B cell (primary cell): Measurements from ENCODE around the gene SLC24A3. TPM values are rescaled to one million over a fixed set of nuclear protein-coding genes. Genes with fewer than 3 reads are reported as not detected.

Experiments used
- ATAC-seq: fragments of 200-7000 bp; cut with Tn5 transposase; one replicate; pipeline ENCODE4 v1.10.0; 2021; ENCODE audit warnings: low read depth, mild to moderate bottlenecking, moderate number of reproducible peaks, moderate library complexity
- CTCF ChIA-PET: fragments of 350-600 bp; sonication (Branson Sonifier 250); formaldehyde crosslinking; loops from one replicate; lab custom pipeline; 2021; ENCODE audit warnings: antibody characterized with exemption, inconsistent platforms; lab: Charles Lee
- POLR2A ChIA-PET: fragments of 350-600 bp; sonication (Branson Sonifier 250); formaldehyde crosslinking; loops from one replicate; lab custom pipeline; 2021; ENCODE audit warnings: antibody characterized with exemption; lab: Charles Lee
- DNase-seq: peaks from one replicate; pipeline ENCODE4 v3.0.0; 2013
- H2AFZ ChIP-seq: 2 replicates; pipeline ENCODE4 v1.6.1; 2012; ENCODE audit warnings: mild to moderate bottlenecking, low read depth, low read length; ENCODE audit not compliant: insufficient read depth, poor library complexity, severe bottlenecking
- H3K27ac ChIP-seq, 2 donors: 1 replicate in 1 of 2; 2 replicates in 1 of 2; pipeline ENCODE4 v1.5.1; 2012 to 2013; ENCODE audit warnings: low read length in 2 of 2, mild to moderate bottlenecking in 2 of 2, moderate library complexity in 1 of 2
- H3K27me3 ChIP-seq, 4 experiments: fragments of 200-600 bp in 1 of 4; sonication (generic) in 1 of 4; replicated peaks in 1 of 4; 1 replicate in 2 of 4; 2 replicates in 2 of 4; pipeline versions ENCODE4 v1.6.1 to v1.7.0; 2013 to 2016; ENCODE audit warnings: low read length in 3 of 4, mild to moderate bottlenecking in 2 of 4, mixed read lengths in 1 of 4, moderate library complexity in 1 of 4; ENCODE audit not compliant: insufficient read depth in 4 of 4, control insufficient read depth in 3 of 4; ENCODE audit errors: control extremely low read depth in 1 of 4
- H3K36me3 ChIP-seq, 2 experiments: replicated peaks in 1 of 2; 1 replicate in 1 of 2; 2 replicates in 1 of 2; pipeline versions ENCODE4 v1.6.1 to v1.7.1; 2013; ENCODE audit warnings: low read length in 1 of 2; ENCODE audit not compliant: insufficient read depth in 2 of 2, control insufficient read depth in 1 of 2; ENCODE audit errors: control extremely low read depth in 1 of 2, extremely low read depth in 1 of 2
- H3K4me1 ChIP-seq, 2 donors: fragments of 200-600 bp in 1 of 2; sonication (generic) in 1 of 2; 1 replicate in 1 of 2; 2 replicates in 1 of 2; pipeline versions ENCODE4 v1.5.1 to v1.6.1; 2013 to 2017; ENCODE audit warnings: low read length in 2 of 2; ENCODE audit not compliant: control insufficient read depth in 2 of 2, insufficient read depth in 2 of 2
- H3K4me2 ChIP-seq: replicated peaks from 2 replicates; pipeline ENCODE3; 2012; ENCODE audit warnings: mild to moderate bottlenecking, low read depth, low read length; ENCODE audit not compliant: poor library complexity, severe bottlenecking
- H3K4me3 ChIP-seq, 5 experiments: fragments of 200-600 bp in 1 of 5; sonication (generic) in 1 of 5; 1 replicate in 3 of 5; 2 replicates in 2 of 5; pipeline versions ENCODE4 v1.5.1 to v1.7.0; 2011 to 2016; ENCODE audit warnings: low read length in 4 of 5, mild to moderate bottlenecking in 4 of 5, low read depth in 2 of 5, control low read depth in 1 of 5, moderate library complexity in 1 of 5; ENCODE audit not compliant: insufficient read depth in 1 of 5; ENCODE audit errors: control extremely low read depth in 1 of 5, extremely low read depth in 1 of 5
- H3K79me2 ChIP-seq: fragments of 200-600 bp; sonication (generic); one replicate; pipeline ENCODE4 v1.6.0; 2016; ENCODE audit warnings: low read length; ENCODE audit not compliant: control insufficient read depth, insufficient read depth
- H3K9ac ChIP-seq: fragments of 200-600 bp; sonication (generic); 2 replicates; pipeline ENCODE4 v1.6.1; 2017; ENCODE audit warnings: mild to moderate bottlenecking, low read length, moderate library complexity
- H3K9me3 ChIP-seq, 3 donors: one replicate each; pipeline versions ENCODE4 v1.6.1 to v1.7.1; 2013; ENCODE audit warnings: low read length in 2 of 3; ENCODE audit not compliant: control insufficient read depth in 2 of 3, insufficient read depth in 1 of 3; ENCODE audit errors: control extremely low read depth in 1 of 3
- H4K20me1 ChIP-seq: 2 replicates; pipeline ENCODE4 v1.6.0; 2012; ENCODE audit warnings: mild to moderate bottlenecking, low read length; ENCODE audit not compliant: insufficient read depth, control insufficient read depth, poor library complexity, severe bottlenecking
- H3K27ac Mint-ChIP-seq: one replicate; pipeline ENCODE4 v1.8.0; 2021; ENCODE audit warnings: mixed read lengths
- H3K27me3 Mint-ChIP-seq: one replicate; pipeline ENCODE4 v1.8.0; 2021; ENCODE audit warnings: mixed read lengths
- H3K4me1 Mint-ChIP-seq: one replicate; pipeline ENCODE4 v1.8.0; 2021; ENCODE audit warnings: mixed read lengths
- H3K4me3 Mint-ChIP-seq: one replicate; pipeline ENCODE4 v1.8.0; 2021; ENCODE audit warnings: mixed read lengths
- H3K9me3 Mint-ChIP-seq: one replicate; pipeline ENCODE4 v1.8.0; 2022; ENCODE audit warnings: mixed read lengths; ENCODE audit not compliant: insufficient read depth
- EZH2 ChIP-seq: IDR thresholded peaks from 2 replicates; pipeline ENCODE4 v1.6.1; 2012; ENCODE audit warnings: borderline replicate concordance, low read depth, mild to moderate bottlenecking, moderate library complexity, low read length; ENCODE audit not compliant: insufficient read depth, poor library complexity, severe bottlenecking
- WGBS: methylation state at CpG from one replicate; pipeline ENCODE4 v1.1.5; 2013; ENCODE audit warnings: missing lambda C conversion rate; ENCODE audit not compliant: insufficient coverage; 5-methylcytosine and 5-hydroxymethylcytosine counted together
- intact Hi-C: fragments of 100-400 bp; cut with micrococcal nuclease; formaldehyde crosslinking; loops from one replicate; pipeline ENCODE4 v1.10.0; 2022
- polyA plus RNA-seq: library from polyadenylated mRNA; depleted of rRNA; stranded (reverse); fragments of >200 nt; gene quantifications from 2 replicates; pipeline ENCODE4 v1.2.3, GENCODE V29; 2012
- total RNA-seq, 2 donors: library from RNA; stranded (reverse); fragments of 120-200 nt in 1 of 2; gene quantifications; 1 replicate in 1 of 2; 2 replicates in 1 of 2; pipeline versions ENCODE4 v1.2.3 to v1.2.4, GENCODE V29; 2013 to 2022
- TF ChIP-seq, protein P1 (sequence below): fragments of 200-600 bp; IDR thresholded peaks from one replicate; pipeline ENCODE4 v1.8.0; 2022; ENCODE audit warnings: antibody characterized with exemption, mild to moderate bottlenecking

SLC24A3 gene
- total and polyA plus RNA-seq, 2 donors (not counting 1 experiment from before 2014, with no cell fraction given), result not detected

DNA sequence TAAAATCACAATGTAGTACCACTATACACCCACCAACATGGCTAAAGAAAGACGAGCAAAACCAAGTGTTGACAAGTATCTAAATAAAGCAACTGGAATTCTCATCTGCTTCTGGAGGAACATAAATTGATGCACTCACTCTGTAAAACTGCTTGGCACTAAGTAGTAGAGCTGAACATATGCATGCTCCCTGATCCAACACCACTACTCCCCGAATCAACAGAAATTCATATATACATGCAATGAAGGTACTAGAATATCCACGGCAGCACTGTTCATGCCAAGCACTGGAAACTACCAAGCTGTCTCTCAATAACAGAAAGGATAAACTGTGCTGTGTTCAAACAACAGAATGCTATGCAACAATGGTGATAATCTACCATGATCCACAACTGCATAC lies 326.1 kb downstream of the SLC24A3 start:
- no peak overlapping the region for H3K4me3 Mint-ChIP-seq
- no peak overlapping the region for H3K9ac ChIP-seq
- H3K27me3 Mint-ChIP-seq, result peaks cover 4% of the 10 kb centered on the region
- CTCF ChIA-PET, result no interaction called here
- no peak overlapping the region for H3K27ac Mint-ChIP-seq
- intact Hi-C loops, result no loop called here
- no peaks in the 10 kb centered on the region for H3K9me3 Mint-ChIP-seq
- no peak overlapping the region for H2AFZ ChIP-seq
- POLR2A ChIA-PET, result no interaction called here
- H3K4me2 ChIP-seq, result no peak overlapping the region
- H3K27ac ChIP-seq, result no peak overlapping the region
- H3K79me2 ChIP-seq, result no peaks in the 10 kb centered on the region
- no peaks in the 10 kb centered on the region for H3K36me3 ChIP-seq
- H3K4me1 ChIP-seq, result no peaks in the 10 kb centered on the region
- no peaks in the 10 kb centered on the region for H3K9me3 ChIP-seq
- no peaks in the 10 kb centered on the region for H4K20me1 ChIP-seq
- TF ChIP-seq, protein P1, sequence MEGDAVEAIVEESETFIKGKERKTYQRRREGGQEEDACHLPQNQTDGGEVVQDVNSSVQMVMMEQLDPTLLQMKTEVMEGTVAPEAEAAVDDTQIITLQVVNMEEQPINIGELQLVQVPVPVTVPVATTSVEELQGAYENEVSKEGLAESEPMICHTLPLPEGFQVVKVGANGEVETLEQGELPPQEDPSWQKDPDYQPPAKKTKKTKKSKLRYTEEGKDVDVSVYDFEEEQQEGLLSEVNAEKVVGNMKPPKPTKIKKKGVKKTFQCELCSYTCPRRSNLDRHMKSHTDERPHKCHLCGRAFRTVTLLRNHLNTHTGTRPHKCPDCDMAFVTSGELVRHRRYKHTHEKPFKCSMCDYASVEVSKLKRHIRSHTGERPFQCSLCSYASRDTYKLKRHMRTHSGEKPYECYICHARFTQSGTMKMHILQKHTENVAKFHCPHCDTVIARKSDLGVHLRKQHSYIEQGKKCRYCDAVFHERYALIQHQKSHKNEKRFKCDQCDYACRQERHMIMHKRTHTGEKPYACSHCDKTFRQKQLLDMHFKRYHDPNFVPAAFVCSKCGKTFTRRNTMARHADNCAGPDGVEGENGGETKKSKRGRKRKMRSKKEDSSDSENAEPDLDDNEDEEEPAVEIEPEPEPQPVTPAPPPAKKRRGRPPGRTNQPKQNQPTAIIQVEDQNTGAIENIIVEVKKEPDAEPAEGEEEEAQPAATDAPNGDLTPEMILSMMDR, result no peak
- no peak for TF ChIP-seq EZH2
- no peak for DNase-seq
- no peaks in the 10 kb centered on the region for H3K27me3 ChIP-seq
- ATAC-seq, result no peak
- no peaks in the 10 kb centered on the region for H3K4me1 Mint-ChIP-seq
- 90% methylated on average over 3 of the region's 3 CpGs for WGBS
- no peak overlapping the region for H3K4me3 ChIP-seq

DNA sequence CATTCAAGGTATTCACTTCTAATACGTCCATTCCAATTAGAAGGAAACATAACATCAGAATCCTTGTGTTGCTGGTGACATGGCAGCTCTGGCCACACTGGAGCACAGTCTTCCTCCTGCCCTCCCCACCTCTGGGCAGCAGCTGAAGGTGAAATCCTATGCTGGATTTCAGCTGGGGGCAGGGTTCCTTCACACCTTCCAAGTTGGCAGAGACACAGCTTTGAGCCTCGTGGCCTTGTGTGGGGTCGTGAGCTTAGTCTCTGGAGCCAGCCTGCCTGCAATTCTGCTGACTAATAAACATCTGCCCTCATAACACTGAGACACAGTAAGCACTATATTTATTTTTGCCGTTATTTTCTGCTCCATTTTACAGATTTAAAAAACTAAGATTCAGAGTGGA lies 326.7 kb downstream of the SLC24A3 start:
- ChIA-PET POLR2A (no interaction called here), CTCF (no interaction called here)
- no peak overlapping the region for H3K4me2 ChIP-seq
- no peak overlapping the region for H3K27ac Mint-ChIP-seq
- no peak for DNase-seq
- no peaks in the 10 kb centered on the region for H3K36me3 ChIP-seq
- no peak for TF ChIP-seq EZH2
- TF ChIP-seq, protein P1, result no peak
- 20% methylated on average over 2 of the region's 4 CpGs for WGBS
- H3K4me3 Mint-ChIP-seq, result no peak overlapping the region
- H3K79me2 ChIP-seq, result no peaks in the 10 kb centered on the region
- H3K4me3 ChIP-seq, result no peak overlapping the region
- H3K9me3 ChIP-seq, result no peaks in the 10 kb centered on the region
- H3K9ac ChIP-seq, result no peak overlapping the region
- H3K27me3 ChIP-seq, result no peaks in the 10 kb centered on the region
- H3K9me3 Mint-ChIP-seq, result no peaks in the 10 kb centered on the region
- intact Hi-C loops, result no loop called here
- H2AFZ ChIP-seq, result no peak overlapping the region
- no peaks in the 10 kb centered on the region for H3K4me1 ChIP-seq
- no peaks in the 10 kb centered on the region for H4K20me1 ChIP-seq
- ATAC-seq, result no peak
- H3K4me1 Mint-ChIP-seq, result no peaks in the 10 kb centered on the region
- no peak overlapping the region for H3K27ac ChIP-seq
- peaks cover 4% of the 10 kb centered on the region for H3K27me3 Mint-ChIP-seq
